Esophagus muscularis mucosa (tissue), 4 donors: ENCODE results near the gene SDR9C7. TPM values are rescaled to one million over a fixed set of nuclear protein-coding genes. Genes with fewer than 3 reads are reported as not detected.
"Not testable (repeated sequence)": the region's sequence is repeated elsewhere in the genome, so short reads cannot be mapped to it uniquely, and the experiment has no call there.

Source experiments
- DNase-seq: peaks from one replicate; pipeline ENCODE4 v3.0.0-alpha.2; 2017; ENCODE audit errors: extremely low spot score
- H3K27ac ChIP-seq, 4 donors: fragments of 200-600 bp; sonication (generic); replicated peaks in 1 of 4; 1 replicate in 3 of 4; 2 replicates in 1 of 4; pipeline ENCODE4 v1.5.1; 2016 to 2019; ENCODE audit warnings: mild to moderate bottlenecking in 1 of 4
- H3K27me3 ChIP-seq, 4 donors: fragments of 200-600 bp; sonication (generic); one replicate each; pipeline versions ENCODE4 v1.5.1 to v1.6.0; 2016 to 2019
- H3K36me3 ChIP-seq, 4 donors: fragments of 200-600 bp; sonication (generic); one replicate each; pipeline ENCODE4 v1.5.1; 2016 to 2019
- H3K4me1 ChIP-seq, 4 donors: fragments of 200-600 bp; sonication (generic); one replicate each; pipeline ENCODE4 v1.5.1; 2016 to 2019
- H3K4me3 ChIP-seq, 4 donors: fragments of 200-600 bp; sonication (generic); 1 replicate in 2 of 4; 2 replicates in 2 of 4; pipeline ENCODE4 v1.5.1; 2016 to 2019; ENCODE audit warnings: mild to moderate bottlenecking in 4 of 4, moderate library complexity in 1 of 4
- H3K9me3 ChIP-seq, 4 donors: fragments of 200-600 bp; sonication (generic); 1 replicate in 3 of 4; 2 replicates in 1 of 4; pipeline ENCODE4 v1.5.1; 2016 to 2019
- EP300 ChIP-seq: sonication (generic); formaldehyde crosslinking; IDR thresholded peaks from one replicate; pipeline ENCODE4 v1.6.1; 2017; ENCODE audit warnings: antibody characterized with exemption
- POLR2A ChIP-seq: fragments of 450-650 bp; IDR thresholded peaks from one replicate; pipeline ENCODE4 v1.6.1; 2017; ENCODE audit warnings: antibody characterized with exemption, moderate library complexity, mild to moderate bottlenecking, low read depth
- POLR2AphosphoS5 ChIP-seq, 2 donors: sonication (generic); formaldehyde crosslinking; IDR thresholded peaks; one replicate each; pipeline ENCODE4 v1.6.1; 2017; ENCODE audit warnings: antibody characterized with exemption in 2 of 2
- WGBS: methylation state at CpG from one replicate; pipeline ENCODE4 v1.1.5; 2018; 5-methylcytosine and 5-hydroxymethylcytosine counted together
- intact Hi-C: fragments of 100-400 bp; cut with DNase I; formaldehyde crosslinking; loops from one replicate; pipeline ENCODE4 v1.15.1; 2023
- total RNA-seq, 4 donors: library from RNA; depleted of rRNA; stranded (reverse); fragments of >200 nt; gene quantifications; one replicate each; pipeline versions ENCODE4 v1.1.0 to v1.2.1, GENCODE V29; 2016
- TF ChIP-seq, protein P1 (sequence below), 3 experiments: fragments of 200-600 bp in 2 of 3; fragments of 450-650 bp in 1 of 3; sonication (generic) in 2 of 3; IDR thresholded peaks; one replicate each; pipeline ENCODE4 v1.5.1; 2017 to 2019; ENCODE audit warnings: antibody characterized with exemption in 3 of 3, mild to moderate bottlenecking in 2 of 3, moderate library complexity in 1 of 3

SDR9C7 gene
- total RNA-seq, 4 donors from 2014 or later, result 0.40 to 0.42 TPM; not detected in 2

DNA sequence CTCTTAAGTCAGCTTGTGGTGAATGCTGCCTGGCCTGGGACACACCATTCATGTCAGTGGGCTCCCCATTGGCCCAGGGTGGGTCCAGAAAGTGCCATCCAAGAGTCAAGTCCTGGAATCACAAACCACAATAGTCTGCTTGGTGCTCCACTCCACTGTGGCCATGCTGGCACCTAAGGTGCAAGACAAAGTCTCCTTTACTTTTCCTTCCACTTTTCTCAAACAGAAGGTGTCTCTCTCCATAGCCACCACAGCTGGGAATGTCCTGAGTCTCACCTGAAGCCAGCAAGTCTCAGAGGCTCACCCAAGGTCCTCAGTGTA is 14.2 kb upstream of the SDR9C7 start:
- DNase-seq, result no peak
- Histone ChIP-seq H3K36me3 (peaks cover 0 to 5% (median 0%) of the 10 kb centered on the region in 4 donors), H3K27ac (no peak overlapping the region), H3K27me3 (no peaks in the 10 kb centered on the region), H3K4me1 (no peaks in the 10 kb centered on the region), H3K4me3 (no peak overlapping the region), H3K9me3 (no peaks in the 10 kb centered on the region)
- TF ChIP-seq POLR2A (no peak), EP300 (no peak), POLR2AphosphoS5 (IDR thresholded peaks at IDR 0.05) (no peak)
- TF ChIP-seq, protein P1, sequence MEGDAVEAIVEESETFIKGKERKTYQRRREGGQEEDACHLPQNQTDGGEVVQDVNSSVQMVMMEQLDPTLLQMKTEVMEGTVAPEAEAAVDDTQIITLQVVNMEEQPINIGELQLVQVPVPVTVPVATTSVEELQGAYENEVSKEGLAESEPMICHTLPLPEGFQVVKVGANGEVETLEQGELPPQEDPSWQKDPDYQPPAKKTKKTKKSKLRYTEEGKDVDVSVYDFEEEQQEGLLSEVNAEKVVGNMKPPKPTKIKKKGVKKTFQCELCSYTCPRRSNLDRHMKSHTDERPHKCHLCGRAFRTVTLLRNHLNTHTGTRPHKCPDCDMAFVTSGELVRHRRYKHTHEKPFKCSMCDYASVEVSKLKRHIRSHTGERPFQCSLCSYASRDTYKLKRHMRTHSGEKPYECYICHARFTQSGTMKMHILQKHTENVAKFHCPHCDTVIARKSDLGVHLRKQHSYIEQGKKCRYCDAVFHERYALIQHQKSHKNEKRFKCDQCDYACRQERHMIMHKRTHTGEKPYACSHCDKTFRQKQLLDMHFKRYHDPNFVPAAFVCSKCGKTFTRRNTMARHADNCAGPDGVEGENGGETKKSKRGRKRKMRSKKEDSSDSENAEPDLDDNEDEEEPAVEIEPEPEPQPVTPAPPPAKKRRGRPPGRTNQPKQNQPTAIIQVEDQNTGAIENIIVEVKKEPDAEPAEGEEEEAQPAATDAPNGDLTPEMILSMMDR (IDR thresholded peaks at IDR 0.05), result no peak
- intact Hi-C loops, result no loop called here

- DNase-seq, result peak; percentile 53
- TF ChIP-seq EP300 (no peak), POLR2A (no peak), POLR2AphosphoS5 (IDR thresholded peaks at IDR 0.05) (no peak)
- TF ChIP-seq, protein P1 (IDR thresholded peaks at IDR 0.05), result no peak
- Histone ChIP-seq H3K27me3 (no peaks in the 10 kb centered on the region), H3K4me3 (no peak overlapping the region), H3K36me3 (peaks cover 0 to 5% (median 0%) of the 10 kb centered on the region in 4 donors), H3K27ac (no peak overlapping the region), H3K4me1 (no peaks in the 10 kb centered on the region), H3K9me3 (no peaks in the 10 kb centered on the region)
- intact Hi-C loops, result no loop called here
- 85% methylated on average over 6 of the region's 6 CpGs for WGBS
These were observed 13.6 kb upstream of the SDR9C7 start for GRCh38 chr12:56947633-56948456.

GRCh38 chr12:56943878-56944277 is 9.7 kb upstream of the SDR9C7 start:
- H3K4me3 ChIP-seq, result no peak overlapping the region
- intact Hi-C loops, result no loop called here
- WGBS, result 90% methylated on average over 4 of the region's 4 CpGs
- TF ChIP-seq, protein P1 (IDR thresholded peaks at IDR 0.05), result no peak
- no peaks in the 10 kb centered on the region for H3K27me3 ChIP-seq
- no peaks in the 10 kb centered on the region for H3K36me3 ChIP-seq
- H3K9me3 ChIP-seq, result no peaks in the 10 kb centered on the region
- H3K27ac ChIP-seq, result no peak overlapping the region
- peaks cover 0 to 13% (median 12%) of the 10 kb centered on the region in 4 donors for H3K4me1 ChIP-seq
- no peak for DNase-seq

- DNase-seq, result peak; percentile 57
- H3K27me3 ChIP-seq, H3K36me3 ChIP-seq, H3K4me3 ChIP-seq, intact Hi-C loops, H3K27ac ChIP-seq, H3K9me3 ChIP-seq: not testable (repeated sequence)
- peaks cover 0 to 13% (median 12%) of the 10 kb centered on the region in 4 donors for H3K4me1 ChIP-seq
- WGBS, result 93% methylated on average over 1 of the region's 1 CpG
These were observed 9.2 kb upstream of the SDR9C7 start for GRCh38 chr12:56943374-56943773.

- DNase-seq, result peak; percentile 90
- Histone ChIP-seq H3K36me3 (no peaks in the 10 kb centered on the region), H3K27ac (peak overlapping the region in 3 of 4 donors; percentile 20 to 37 (median 27)), H3K4me3 (no peak overlapping the region), H3K27me3 (no peaks in the 10 kb centered on the region), H3K9me3 (no peaks in the 10 kb centered on the region), H3K4me1 (peaks cover 0 to 13% (median 12%) of the 10 kb centered on the region in 4 donors)
- WGBS, result 0% methylated on average over 1 of the region's 3 CpGs
- intact Hi-C loops, result no loop called here
- TF ChIP-seq, protein P1 (IDR thresholded peaks at IDR 0.05), result no peak
- TF ChIP-seq POLR2AphosphoS5 (IDR thresholded peaks at IDR 0.05) (no peak), EP300 (no peak), POLR2A (no peak)
These were observed 7.2 kb upstream of the SDR9C7 start for GRCh38 chr12:56941299-56942017.

- H3K27me3 ChIP-seq, H3K27ac ChIP-seq, H3K9me3 ChIP-seq, intact Hi-C loops, H3K36me3 ChIP-seq, H3K4me3 ChIP-seq, DNase-seq: not testable (repeated sequence)
- H3K4me1 ChIP-seq, result peaks cover 0 to 13% (median 12%) of the 10 kb centered on the region in 4 donors
- no CpG with 5 or more reads among the region's 4 CpGs for WGBS
These were observed 6.7 kb upstream of the SDR9C7 start for GRCh38 chr12:56940942-56941298.
